ENCODE data around the gene OR5B21.

OR5B21 gene

GRCh38 chr11:58495906-58496305 lies 12.0 kb downstream of the OR5B21 start:
- in situ Hi-C loops (cut with MboI; ENCODE audit: low sequenced_read_pairs) = no loop called here

- in situ Hi-C loops (cut with MboI; ENCODE audit: low sequenced_read_pairs) = no loop called here
These were observed 13.8 kb downstream of the OR5B21 start for GRCh38 chr11:58494101-58494500.

- in situ Hi-C loops (cut with MboI; ENCODE audit: low sequenced_read_pairs) = no loop called here
These were observed 14.2 kb downstream of the OR5B21 start for GRCh38 chr11:58493676-58494075.

DNA sequence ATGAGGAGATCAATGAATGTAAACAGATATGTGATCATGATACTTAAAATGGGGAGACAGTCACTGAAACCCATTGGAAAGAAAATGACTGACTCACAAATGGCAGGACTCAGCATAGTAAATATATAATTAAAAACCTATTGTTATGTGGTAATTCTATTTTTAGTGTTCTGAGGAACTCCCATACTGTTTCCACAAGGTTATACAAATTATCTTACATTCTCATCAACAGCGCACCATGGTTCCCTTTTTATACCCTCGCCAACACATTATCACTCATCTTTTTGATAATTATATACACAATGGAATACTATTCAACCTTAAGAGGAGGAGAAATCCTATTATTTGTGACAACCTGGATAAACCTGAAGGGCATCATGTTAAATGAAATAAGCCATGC lies 17.1 kb downstream of the OR5B21 start:
- in situ Hi-C loops (cut with MboI; ENCODE audit: low sequenced_read_pairs) = no loop called here

GRCh38 chr11:58487170-58487569 lies 20.7 kb downstream of the OR5B21 start:
- in situ Hi-C loops (cut with MboI; ENCODE audit: low sequenced_read_pairs) = no loop called here

GRCh38 chr11:58485961-58486360 lies 21.9 kb downstream of the OR5B21 start:
- in situ Hi-C loops (cut with MboI; ENCODE audit: low sequenced_read_pairs) = no loop called here

DNA sequence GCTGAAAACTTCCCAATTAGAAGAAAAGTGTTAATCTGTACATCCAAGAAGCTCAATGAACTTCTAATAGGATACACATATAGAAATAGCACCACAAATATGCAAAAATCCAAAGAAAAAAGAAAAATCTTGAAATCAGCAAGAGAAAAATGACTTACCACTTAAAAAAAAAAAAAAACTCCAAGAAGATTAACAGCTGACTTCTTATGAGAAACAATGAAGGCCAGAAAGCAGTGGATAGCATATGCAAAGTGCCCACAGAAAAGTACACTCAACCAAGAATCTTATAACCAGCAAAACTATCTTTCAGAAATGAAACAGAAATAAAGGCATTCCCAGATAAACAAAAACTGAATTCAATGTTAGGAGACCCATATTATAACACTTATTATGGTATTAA lies 36.0 kb downstream of the OR5B21 start:
- in situ Hi-C loops (cut with MboI; ENCODE audit: low sequenced_read_pairs) = no loop called here

DNA sequence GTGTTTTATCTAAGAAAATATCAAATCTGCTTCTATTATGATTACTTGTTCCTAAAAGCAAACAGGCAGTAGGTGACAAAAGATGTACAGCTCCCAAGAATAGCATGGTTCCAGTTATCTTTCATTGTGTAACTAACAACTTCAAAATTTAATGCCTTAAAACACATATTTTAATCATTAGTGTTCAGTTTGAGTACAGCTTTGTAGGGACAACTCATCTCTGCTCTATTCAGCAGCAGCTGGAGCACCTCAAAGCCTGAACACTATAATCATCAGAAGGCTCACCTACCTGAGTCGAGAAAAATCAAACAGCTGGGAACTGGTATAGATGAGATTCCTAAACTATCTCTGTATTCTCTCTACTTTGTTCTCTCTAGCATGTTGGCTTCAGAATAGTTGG lies 41.6 kb downstream of the OR5B21 start:
- in situ Hi-C loops (cut with MboI; ENCODE audit: low sequenced_read_pairs) = no loop called here

DNA sequence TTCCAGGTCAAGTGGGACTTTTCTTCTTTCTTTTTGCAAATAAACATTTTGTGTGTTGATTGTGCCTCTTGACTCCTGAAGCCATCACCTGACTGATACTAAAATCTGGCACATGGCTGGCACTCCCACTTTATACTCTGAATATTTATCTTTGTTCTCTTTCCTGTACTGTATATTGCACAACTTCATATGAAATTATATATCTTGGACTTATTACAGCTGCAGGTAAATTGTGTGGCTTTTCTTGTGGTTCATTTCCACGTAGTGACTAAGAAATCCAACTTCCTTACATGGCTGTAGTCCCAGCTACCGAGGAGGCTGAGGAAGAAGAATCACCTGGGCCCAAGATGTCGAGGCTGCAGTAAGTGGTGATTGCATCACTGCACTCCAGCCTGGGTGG lies 42.2 kb downstream of the OR5B21 start:
- in situ Hi-C loops (cut with MboI; ENCODE audit: low sequenced_read_pairs) = no loop called here
